ENCODE data around the gene RNU11. TPM values are rescaled to one million over a fixed set of nuclear protein-coding genes. Genes with fewer than 3 reads are reported as not detected.
"Not testable (repeated sequence)": the region's sequence is repeated elsewhere in the genome, so short reads cannot be mapped to it uniquely, and the experiment has no call there.

The RNU11 gene
- total RNA-seq = not detected

DNA sequence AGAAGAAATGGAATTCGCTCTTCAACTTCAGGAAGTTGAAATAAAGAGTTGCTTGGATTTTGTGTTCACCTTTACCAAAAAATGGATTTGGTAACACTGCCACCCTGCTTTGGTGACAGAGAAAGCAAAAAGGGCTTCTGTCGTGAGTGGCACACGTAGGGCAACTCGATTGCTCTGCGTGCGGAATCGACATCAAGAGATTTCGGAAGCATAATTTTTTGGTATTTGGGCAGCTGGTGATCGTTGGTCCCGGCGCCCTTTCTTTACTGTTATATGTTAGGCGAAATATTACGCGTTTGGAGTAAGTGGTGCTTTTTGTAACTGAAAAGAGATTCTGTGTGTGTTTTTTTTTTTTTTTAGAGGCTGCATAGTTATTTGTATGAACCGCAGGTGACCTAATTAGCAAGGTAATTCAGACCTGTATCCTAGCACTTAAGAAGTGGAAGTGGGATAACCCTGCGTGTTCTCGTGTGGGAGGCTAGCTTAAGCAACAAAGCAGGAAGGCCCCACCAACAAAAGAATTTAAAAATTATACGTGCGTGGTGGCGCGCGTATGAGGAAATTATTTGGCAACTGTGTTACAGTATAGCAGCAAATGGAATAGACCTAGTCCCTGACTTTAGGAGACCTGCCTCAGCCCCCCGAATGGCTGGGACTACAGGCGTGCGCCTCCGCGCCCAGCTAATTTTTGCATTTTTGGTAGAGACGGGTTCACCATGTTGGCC, at the start of gene RNU11:
RNU11 (plus strand) TSS at position 127 of the 725 bp plus-strand sequence.
- Mint-ChIP-seq H3K27me3 (peaks cover 4% of the 10 kb centered on the region), H3K9me3 (no peaks in the 10 kb centered on the region), H3K27ac (peak within 1 kb of the TSS; percentile 99), H3K36me3 (peaks cover 5% of the 10 kb centered on the region), H3K4me1 (peaks cover 27% of the 10 kb centered on the region), H3K4me3 (peak within 1 kb of the TSS; percentile 86)
- DNase-seq = peak; percentile 83

DNA sequence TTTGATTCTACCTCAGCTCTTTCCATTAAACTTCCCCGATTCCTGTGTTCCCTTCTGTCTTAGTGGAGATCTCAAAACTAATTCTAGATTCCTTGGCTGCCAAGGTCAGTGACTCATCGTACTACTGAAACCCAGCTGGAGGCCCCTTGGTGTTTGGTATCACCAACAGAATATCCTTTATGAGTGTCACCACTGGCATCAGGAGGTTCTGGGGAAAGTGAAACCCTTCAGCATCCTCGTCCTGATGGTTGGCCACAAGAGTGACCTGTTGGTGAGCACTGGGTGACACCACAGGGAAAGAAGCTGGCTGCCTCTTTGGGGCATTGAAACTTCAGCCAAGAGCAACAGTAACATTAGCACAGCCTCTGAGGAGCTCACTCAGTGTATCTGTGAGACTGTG, 46.7 kb upstream of the RNU11 start:
- Mint-ChIP-seq H3K36me3 (peaks cover 4% of the 10 kb centered on the region), H3K9me3 (no peaks in the 10 kb centered on the region), H3K27me3 (no peaks in the 10 kb centered on the region), H3K27ac (peak overlapping the region; percentile 49), H3K4me3 (no peak overlapping the region), H3K4me1 (peaks cover 7% of the 10 kb centered on the region)
- peak; percentile 33 for DNase-seq

DNA sequence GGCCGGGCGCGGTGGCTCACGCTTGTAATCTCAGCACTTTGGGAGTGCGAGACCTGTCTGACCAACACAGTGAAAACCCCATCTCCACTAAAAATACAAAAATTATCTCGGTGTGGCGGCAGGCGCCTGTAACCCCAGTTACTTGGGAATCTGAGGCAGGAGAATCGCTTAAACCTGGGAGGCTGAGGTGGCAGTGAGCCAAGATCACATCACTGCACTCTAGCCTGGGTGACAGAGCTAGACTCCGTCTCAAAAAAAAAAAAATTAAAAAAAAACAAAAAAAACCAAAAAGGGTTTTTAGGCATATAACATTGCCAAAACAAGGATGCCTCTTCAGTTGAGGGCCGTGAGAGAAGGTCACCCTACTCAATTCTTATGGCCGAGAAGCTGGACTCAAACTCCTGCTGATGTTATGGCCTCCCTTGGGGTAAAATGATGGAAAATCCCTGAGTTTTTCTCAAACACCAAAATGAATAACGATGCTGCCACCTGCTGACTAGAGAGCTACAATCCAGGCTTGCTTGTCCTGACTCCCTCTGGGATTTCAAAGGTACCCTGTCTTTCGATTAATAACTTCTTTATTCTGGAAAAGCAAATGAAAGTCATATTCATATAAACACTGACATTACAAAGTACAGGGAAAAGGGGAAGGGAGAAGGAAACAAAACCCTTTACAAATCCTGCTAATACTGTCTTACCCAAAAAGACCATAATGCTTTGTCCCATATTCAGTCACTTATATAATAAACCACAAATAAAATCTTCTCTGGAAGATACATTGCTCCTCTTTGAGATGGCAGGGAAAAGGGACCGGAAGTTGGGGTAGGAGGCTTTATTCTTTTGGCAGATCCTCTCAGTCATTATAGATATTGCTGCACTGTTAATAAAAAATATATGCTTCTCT, 45.6 kb upstream of the RNU11 start:
- Mint-ChIP-seq H3K9me3 (no peaks in the 10 kb centered on the region), H3K27ac (no peak overlapping the region), H3K36me3 (peaks cover 4% of the 10 kb centered on the region), H3K27me3 (no peaks in the 10 kb centered on the region), H3K4me3 (no peak overlapping the region), H3K4me1 (peaks cover 7% of the 10 kb centered on the region)
- no peak for DNase-seq

DNA sequence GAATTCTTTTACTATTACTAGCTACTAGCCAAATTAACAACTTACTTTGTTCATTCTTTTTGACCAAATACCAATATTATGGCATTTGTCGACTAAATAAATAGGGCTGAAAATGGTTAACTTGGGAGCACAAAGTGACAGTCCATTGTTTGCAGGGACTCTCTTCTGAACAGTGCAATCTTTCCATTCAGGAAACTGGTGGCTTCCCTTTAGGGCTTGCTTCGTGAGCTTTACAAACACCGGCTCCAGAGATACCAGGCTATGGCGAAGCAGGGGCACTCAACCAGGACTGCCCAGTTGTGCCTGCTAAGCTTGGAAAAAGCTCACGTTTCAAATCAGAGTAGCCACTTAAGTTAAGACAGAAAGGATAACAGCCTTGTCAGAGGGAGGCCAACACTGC, 44.0 kb upstream of the RNU11 start:
- peaks cover 7% of the 10 kb centered on the region for H3K4me1 Mint-ChIP-seq
- no peak overlapping the region for H3K4me3 Mint-ChIP-seq
- no peak for DNase-seq
- no peak overlapping the region for H3K27ac Mint-ChIP-seq
- H3K27me3 Mint-ChIP-seq = no peaks in the 10 kb centered on the region
- no peaks in the 10 kb centered on the region for H3K9me3 Mint-ChIP-seq
- peaks cover 4% of the 10 kb centered on the region for H3K36me3 Mint-ChIP-seq

DNA sequence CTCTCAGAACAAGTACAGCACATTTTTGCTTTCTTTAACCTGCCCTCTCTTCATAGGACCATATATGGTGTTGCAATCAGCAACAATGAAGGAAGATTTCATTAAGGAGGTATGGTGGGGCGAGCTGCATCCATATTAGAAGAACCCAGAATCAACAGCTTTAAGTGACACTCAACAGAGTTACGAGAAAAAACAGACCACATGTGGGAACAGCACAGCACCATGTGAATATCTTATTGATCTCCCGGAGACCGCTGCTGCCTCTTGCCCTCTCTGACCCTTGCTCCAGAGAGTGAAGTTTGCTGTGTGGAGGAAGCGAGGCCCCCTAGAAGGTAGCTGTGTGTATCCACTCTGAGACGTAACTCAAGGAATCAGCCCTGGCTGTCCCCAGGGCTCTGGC, 43.4 kb upstream of the RNU11 start:
- H3K4me1 Mint-ChIP-seq = peaks cover 7% of the 10 kb centered on the region
- H3K27ac Mint-ChIP-seq = no peak overlapping the region
- no peak overlapping the region for H3K4me3 Mint-ChIP-seq
- no peak for DNase-seq
- H3K27me3 Mint-ChIP-seq = no peaks in the 10 kb centered on the region
- H3K9me3 Mint-ChIP-seq = no peaks in the 10 kb centered on the region
- H3K36me3 Mint-ChIP-seq = peaks cover 4% of the 10 kb centered on the region

DNA sequence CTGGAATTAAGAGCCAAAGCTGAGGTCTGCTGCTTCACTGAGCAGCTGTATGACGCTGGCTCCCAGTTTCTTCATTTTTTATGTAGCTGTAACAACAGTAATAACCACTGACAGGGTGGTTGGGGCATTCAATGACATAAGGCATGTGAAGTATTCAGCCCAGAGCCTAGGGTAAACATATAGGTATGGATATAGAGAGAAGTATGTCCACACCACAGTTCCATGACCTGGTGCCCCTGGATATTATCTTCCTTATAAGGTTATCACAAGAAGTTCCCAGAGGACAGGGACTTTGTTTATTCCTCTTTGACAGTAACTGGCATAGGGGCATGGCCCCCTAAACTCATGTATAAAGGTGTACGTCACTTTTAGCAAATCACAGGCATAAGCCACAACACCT, 41.6 kb upstream of the RNU11 start:
- peaks cover 4% of the 10 kb centered on the region for H3K36me3 Mint-ChIP-seq
- H3K4me3 Mint-ChIP-seq = no peak overlapping the region
- H3K27me3 Mint-ChIP-seq = no peaks in the 10 kb centered on the region
- peaks cover 4% of the 10 kb centered on the region for H3K4me1 Mint-ChIP-seq
- DNase-seq = no peak
- no peak overlapping the region for H3K27ac Mint-ChIP-seq
- H3K9me3 Mint-ChIP-seq = no peaks in the 10 kb centered on the region

DNA sequence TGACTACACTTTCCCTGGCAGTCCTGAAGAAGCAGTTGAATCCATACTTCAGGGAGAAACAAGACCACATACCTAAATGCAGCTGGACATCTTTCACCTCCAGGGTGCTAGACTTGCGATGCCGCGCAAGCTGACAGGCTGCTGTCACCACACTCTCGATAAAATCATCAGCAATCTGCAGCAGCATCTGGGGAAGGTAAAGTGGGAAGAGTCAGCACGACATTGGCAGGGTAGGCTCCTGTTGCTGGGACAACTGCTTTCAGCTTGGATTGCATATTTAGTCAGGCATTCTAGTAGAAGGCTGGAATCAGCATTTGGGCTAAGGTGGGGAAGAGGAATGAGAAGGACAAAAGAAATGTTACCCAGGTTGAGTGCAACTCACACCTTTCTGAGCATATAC, 35.2 kb upstream of the RNU11 start:
- Mint-ChIP-seq H3K4me3 (no peak overlapping the region), H3K27ac (no peak overlapping the region), H3K4me1 (no peaks in the 10 kb centered on the region), H3K27me3 (no peaks in the 10 kb centered on the region), H3K36me3 (peaks cover 3% of the 10 kb centered on the region), H3K9me3 (no peaks in the 10 kb centered on the region)
- no peak for DNase-seq

DNA sequence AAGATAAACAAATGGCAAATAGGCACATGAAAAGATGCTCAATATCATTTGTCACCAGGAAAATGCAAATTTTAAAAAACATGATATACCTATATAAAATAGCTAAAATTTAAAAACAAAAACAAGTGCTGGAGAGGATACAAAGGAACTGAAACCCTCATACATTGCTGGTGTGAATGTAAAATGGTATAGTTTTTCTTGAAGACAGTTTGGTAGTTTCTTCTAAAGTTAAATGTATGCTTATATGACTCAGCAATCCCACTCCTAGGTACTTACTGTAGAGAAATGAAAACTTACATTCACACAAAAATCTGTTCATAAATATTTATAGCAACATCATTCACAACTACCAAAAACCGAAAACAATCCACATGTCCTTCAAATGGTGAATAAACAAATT, 16.7 kb upstream of the RNU11 start:
- no peaks in the 10 kb centered on the region for H3K9me3 Mint-ChIP-seq
- H3K27me3 Mint-ChIP-seq = no peaks in the 10 kb centered on the region
- no peak overlapping the region for H3K27ac Mint-ChIP-seq
- peaks cover 11% of the 10 kb centered on the region for H3K36me3 Mint-ChIP-seq
- DNase-seq = no peak
- peaks cover 18% of the 10 kb centered on the region for H3K4me1 Mint-ChIP-seq
- no peak overlapping the region for H3K4me3 Mint-ChIP-seq

DNA sequence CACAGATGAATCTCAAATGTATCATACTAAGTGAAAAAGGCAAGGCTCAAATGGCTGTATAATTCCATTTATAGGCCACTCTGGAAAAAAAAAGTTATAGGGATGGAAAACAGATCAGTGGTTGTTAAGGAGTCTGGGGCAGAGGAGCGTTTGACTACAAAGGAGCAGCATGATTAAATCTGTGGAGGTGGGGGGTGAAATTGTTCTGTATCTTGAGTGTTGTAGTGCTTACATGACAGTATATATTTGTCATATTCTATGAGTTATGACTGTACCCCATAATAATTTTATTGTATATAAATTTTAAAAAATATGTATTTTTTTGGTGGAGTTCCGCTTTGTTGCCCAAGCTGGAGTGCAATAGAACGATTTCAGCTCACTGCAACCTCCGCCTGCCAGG, 15.8 kb upstream of the RNU11 start:
- Mint-ChIP-seq H3K4me1 (peaks cover 21% of the 10 kb centered on the region), H3K4me3 (no peak overlapping the region), H3K9me3 (no peaks in the 10 kb centered on the region), H3K27me3 (no peaks in the 10 kb centered on the region), H3K27ac (no peak overlapping the region), H3K36me3 (peaks cover 11% of the 10 kb centered on the region)
- no peak for DNase-seq

DNA sequence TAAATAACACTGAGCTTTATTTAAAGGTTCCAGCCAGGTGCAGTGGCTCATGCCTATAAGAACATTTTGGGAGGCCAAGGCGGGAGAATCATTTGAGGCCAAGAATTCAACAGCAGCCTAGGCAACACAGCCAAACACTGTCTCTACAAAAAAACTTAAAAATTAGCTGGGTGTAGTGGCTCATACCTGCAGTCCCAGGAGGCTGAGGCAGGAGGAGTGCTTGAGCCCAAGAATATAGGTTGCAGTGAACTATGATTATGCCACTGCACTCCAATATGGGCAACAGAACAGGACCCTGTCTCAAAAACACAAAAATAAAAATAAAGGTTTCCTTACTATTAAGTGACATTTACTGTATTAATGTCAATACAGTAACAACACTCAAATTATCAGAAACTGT, 7.6 kb upstream of the RNU11 start:
- Mint-ChIP-seq H3K4me1 (peaks cover 41% of the 10 kb centered on the region), H3K36me3 (peaks cover 20% of the 10 kb centered on the region), H3K27me3 (no peaks in the 10 kb centered on the region), H3K9me3 (no peaks in the 10 kb centered on the region), H3K27ac (no peak overlapping the region), H3K4me3 (peak overlapping the region; percentile 100)
- peak; percentile 23 for DNase-seq

DNA sequence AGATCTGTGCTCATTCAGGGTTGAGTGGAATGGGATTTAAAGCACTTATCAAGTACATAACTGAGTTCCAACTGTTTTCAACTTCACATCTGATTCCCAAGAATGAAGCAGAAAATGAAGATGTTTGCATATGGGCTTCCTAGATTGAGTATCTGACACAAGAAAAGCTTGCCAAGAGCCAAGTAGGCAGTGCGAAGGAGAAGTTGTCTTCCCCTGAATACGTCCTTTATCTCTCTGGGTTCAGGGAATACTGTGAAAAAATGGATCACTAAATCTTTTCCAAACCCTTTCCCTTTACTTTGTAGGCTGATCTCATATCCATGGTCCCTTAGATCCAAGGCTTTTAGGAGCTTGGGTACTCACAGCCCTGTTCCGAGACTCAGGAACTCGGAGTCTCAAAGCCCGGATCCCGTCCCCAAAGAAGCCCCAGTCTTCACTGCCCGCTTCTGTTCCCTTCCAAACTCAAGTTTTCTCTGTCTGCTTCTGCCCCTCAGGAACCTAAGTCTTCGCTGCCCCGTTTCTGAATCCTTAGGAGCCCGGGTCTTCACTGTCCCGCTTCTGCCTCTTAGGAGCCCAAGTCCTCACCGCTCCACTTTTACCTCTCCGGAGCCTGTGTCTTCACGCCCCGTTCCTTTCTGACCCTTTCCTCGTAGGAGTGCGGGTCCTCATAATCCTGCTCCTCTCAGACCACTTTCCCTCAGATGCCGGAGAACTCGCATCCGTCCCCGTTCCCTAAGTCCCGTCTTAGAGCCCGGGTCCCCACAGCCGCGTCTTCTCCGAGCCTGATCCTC, 6.1 kb upstream of the RNU11 start:
- no peaks in the 10 kb centered on the region for H3K9me3 Mint-ChIP-seq
- H3K27ac Mint-ChIP-seq = peak overlapping the region; percentile 99
- H3K36me3 Mint-ChIP-seq = peaks cover 17% of the 10 kb centered on the region
- DNase-seq = no peak
- H3K27me3 Mint-ChIP-seq = no peaks in the 10 kb centered on the region
- H3K4me1 Mint-ChIP-seq = peaks cover 32% of the 10 kb centered on the region
- peak overlapping the region; percentile 100 for H3K4me3 Mint-ChIP-seq

DNA sequence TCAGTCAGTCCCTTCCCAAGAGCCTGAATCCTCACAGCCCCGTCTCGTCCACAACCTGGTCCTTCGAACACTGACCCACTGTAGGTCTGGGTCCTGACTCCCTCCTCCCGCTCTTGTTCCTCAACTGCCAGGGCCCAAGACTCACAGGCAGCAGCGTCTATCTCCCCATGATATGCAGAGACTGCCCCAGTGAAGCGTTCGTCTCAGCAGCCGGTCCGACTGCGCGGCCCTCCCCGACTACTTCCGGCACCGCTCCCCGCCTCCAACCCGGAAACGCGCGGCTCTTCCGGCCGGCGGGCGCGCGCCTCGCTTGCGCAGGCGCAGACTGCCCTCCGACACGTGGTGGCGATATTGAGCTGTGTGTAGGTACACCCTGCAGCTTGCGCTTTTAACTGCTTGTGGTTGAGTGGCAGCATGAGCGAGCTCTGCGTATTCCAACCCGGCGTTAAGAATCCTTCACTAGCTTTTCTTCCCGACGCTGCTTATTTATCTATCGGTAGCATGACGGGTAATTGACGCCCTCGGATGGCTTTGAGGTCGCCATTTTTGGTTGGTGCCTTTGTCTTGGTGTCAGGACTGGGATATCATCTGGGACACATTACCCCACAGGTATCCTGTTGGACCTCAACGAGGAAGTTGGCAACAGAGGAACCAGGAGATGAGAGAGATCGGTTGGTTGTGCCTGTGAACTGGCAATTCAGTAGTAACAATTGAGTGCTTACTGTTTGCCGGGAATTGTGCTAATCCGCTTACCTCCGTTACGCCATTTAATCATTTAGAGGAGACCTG, 5.4 kb upstream of the RNU11 start, which contains the start of gene TAF12:
TAF12 (minus strand) TSS at position 221 of the 789 bp plus-strand sequence. CDS start 20,986 bp downstream, outside the sequence.
- Mint-ChIP-seq H3K9me3 (no peaks in the 10 kb centered on the region), H3K27ac (peak within 1 kb of the TSS; percentile 99), H3K4me1 (peaks cover 36% of the 10 kb centered on the region), H3K4me3 (peak within 1 kb of the TSS; percentile 100), H3K36me3 (peaks cover 17% of the 10 kb centered on the region), H3K27me3 (no peaks in the 10 kb centered on the region)
- DNase-seq = peak; percentile 90

DNA sequence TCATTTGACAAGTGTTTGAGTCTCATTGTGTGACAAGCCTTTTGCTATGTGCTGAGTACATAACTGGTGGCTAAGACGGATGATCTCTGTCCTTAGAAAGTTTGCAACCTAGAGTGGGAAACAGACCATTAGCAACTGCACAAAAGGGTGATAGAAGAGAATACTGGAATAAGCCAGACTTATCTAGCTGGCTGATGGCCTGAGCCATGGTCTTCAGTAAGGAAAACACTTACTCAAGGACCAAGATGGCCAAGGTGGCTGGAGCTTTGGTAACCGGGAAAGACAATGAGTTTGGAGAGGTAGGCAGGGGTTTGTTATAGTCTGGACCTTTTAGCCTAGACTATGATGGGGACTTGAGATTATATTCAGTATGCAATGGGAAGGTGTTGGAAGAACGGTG, 3.9 kb upstream of the RNU11 start:
- Mint-ChIP-seq H3K9me3 (no peaks in the 10 kb centered on the region), H3K4me3 (peak overlapping the region; percentile 100), H3K36me3 (peaks cover 17% of the 10 kb centered on the region), H3K4me1 (peaks cover 47% of the 10 kb centered on the region), H3K27ac (peak overlapping the region; percentile 99), H3K27me3 (peaks cover 4% of the 10 kb centered on the region)
- no peak for DNase-seq

DNA sequence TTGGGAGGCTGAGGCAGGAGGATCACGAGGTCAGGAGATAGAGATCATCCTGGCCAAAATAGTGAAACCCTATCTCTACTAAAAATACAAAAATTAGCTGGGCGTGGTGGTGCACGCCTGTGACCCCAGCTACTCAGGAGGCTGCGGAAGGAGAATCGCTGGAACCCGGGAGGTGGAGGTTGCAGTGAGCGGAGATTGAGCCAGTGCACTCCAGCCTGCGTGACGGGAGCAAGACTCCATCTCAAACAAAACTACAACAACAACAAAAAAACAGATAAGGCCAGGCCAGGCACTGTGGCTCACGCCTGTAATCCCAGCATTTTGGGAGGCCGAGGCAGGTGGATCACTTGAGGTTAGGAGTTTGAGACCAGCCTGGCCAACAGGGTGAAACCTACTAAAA, 3.0 kb upstream of the RNU11 start:
- H3K27me3 Mint-ChIP-seq, DNase-seq, H3K9me3 Mint-ChIP-seq, H3K4me3 Mint-ChIP-seq, H3K27ac Mint-ChIP-seq: not testable (repeated sequence)
- Mint-ChIP-seq H3K4me1 (peaks cover 39% of the 10 kb centered on the region), H3K36me3 (peaks cover 17% of the 10 kb centered on the region)
